IMR-90 (cell line): Measurements from ENCODE around the gene MAGEB17. TPM values are rescaled to one million over a fixed set of nuclear protein-coding genes. Genes with fewer than 3 reads are reported as not detected.

Source experiments
- ATAC-seq: fragments of 200-7000 bp; cut with Tn5 transposase; 2 replicates; pipeline ENCODE4 v1.9.1; 2020; ENCODE audit warnings: low read depth, mild to moderate bottlenecking, moderate library complexity
- BruUV-seq: library from RNA; stranded (reverse); fragments of 400-500 nt; replicated peaks from 2 replicates; lab custom pipeline; 2021; lab: Mats Ljungman, UMichigan
- CTCF ChIA-PET: fragments of 300-600 bp; formaldehyde crosslinking; extraction: SDS; loops from one replicate; lab custom pipeline; 2021; ENCODE audit warnings: antibody characterized with exemption; lab: Yijun Ruan, JAX
- POLR2A ChIA-PET: fragments of 300-600 bp; sonication (Branson Sonifier 250); formaldehyde crosslinking; loops from one replicate; lab custom pipeline; 2022; ENCODE audit warnings: antibody characterized with exemption; ENCODE audit not compliant: unreplicated experiment; lab: Charles Lee
- DNase-seq: peaks from one replicate; pipeline ENCODE4 v3.0.0; 2013
- H2AFZ ChIP-seq: replicated peaks from 2 replicates; pipeline ENCODE3; 2013; ENCODE audit warnings: low read length, mild to moderate bottlenecking; ENCODE audit not compliant: poor library complexity
- H2AK5ac ChIP-seq: 2 replicates; pipeline ENCODE4 v1.6.1; 2013; ENCODE audit warnings: low read depth, low read length, inconsistent platforms
- H2AK9ac ChIP-seq: replicated peaks from 2 replicates; pipeline ENCODE3; 2013; ENCODE audit warnings: mild to moderate bottlenecking, low read depth, low read length, moderate library complexity; ENCODE audit not compliant: poor library complexity
- H2BK120ac ChIP-seq: 2 replicates; pipeline ENCODE4 v1.6.1; 2013; ENCODE audit warnings: low read depth, low read length, inconsistent platforms
- H2BK15ac ChIP-seq: 3 replicates; pipeline ENCODE4 v1.6.1; 2013; ENCODE audit warnings: low read depth, low read length, inconsistent platforms
- H2BK20ac ChIP-seq: 2 replicates; pipeline ENCODE4 v1.6.1; 2013; ENCODE audit warnings: low read depth, mild to moderate bottlenecking, inconsistent platforms, low read length, moderate library complexity
- H2BK5ac ChIP-seq: 2 replicates; pipeline ENCODE4 v1.6.1; 2013; ENCODE audit warnings: mild to moderate bottlenecking, low read depth, low read length, inconsistent platforms; ENCODE audit not compliant: poor library complexity, severe bottlenecking
- H3K14ac ChIP-seq: replicated peaks from 2 replicates; pipeline ENCODE4 v1.6.1; 2013; ENCODE audit warnings: low read depth, low read length, inconsistent platforms
- H3K18ac ChIP-seq: 2 replicates; pipeline ENCODE4 v1.6.1; 2013; ENCODE audit warnings: low read depth, low read length, control low read depth
- H3K23ac ChIP-seq: 2 replicates; pipeline ENCODE4 v1.6.1; 2013; ENCODE audit warnings: low read depth, low read length, inconsistent platforms
- H3K27ac ChIP-seq: 2 replicates; pipeline ENCODE4 v1.5.1; 2013; ENCODE audit warnings: mild to moderate bottlenecking, control low read depth, low read length; ENCODE audit not compliant: insufficient read depth
- H3K27me3 ChIP-seq: 2 replicates; pipeline ENCODE4 v1.6.1; 2013; ENCODE audit warnings: low read length; ENCODE audit not compliant: control insufficient read depth, insufficient read depth
- H3K36me3 ChIP-seq: 2 replicates; pipeline ENCODE4 v1.6.1; 2013; ENCODE audit warnings: low read length, mixed read lengths; ENCODE audit not compliant: control insufficient read depth, insufficient read depth
- H3K4ac ChIP-seq: 2 replicates; pipeline ENCODE4 v1.6.1; 2013; ENCODE audit warnings: low read depth, low read length, inconsistent platforms
- H3K4me1 ChIP-seq: 2 replicates; pipeline ENCODE4 v1.6.1; 2013; ENCODE audit warnings: low read length, mixed read lengths; ENCODE audit not compliant: control insufficient read depth, insufficient read depth
- H3K4me2 ChIP-seq: 2 replicates; pipeline ENCODE4 v1.6.1; 2013; ENCODE audit warnings: low read depth, mild to moderate bottlenecking, control low read depth, low read length, moderate library complexity
- H3K4me3 ChIP-seq: 2 replicates; pipeline ENCODE4 v1.5.1; 2013; ENCODE audit warnings: low read depth, mild to moderate bottlenecking, control low read depth, low read length, moderate library complexity; ENCODE audit not compliant: insufficient read depth
- H3K56ac ChIP-seq: 2 replicates; pipeline ENCODE4 v1.6.1; 2013; ENCODE audit warnings: low read length, inconsistent platforms; ENCODE audit not compliant: insufficient read depth; ENCODE audit errors: extremely low read depth
- H3K79me1 ChIP-seq, 2 experiments: 2 replicates each; pipeline ENCODE4 v1.6.1; 2013; ENCODE audit warnings: low read length in 2 of 2, inconsistent platforms in 1 of 2, low read depth in 1 of 2
- H3K9ac ChIP-seq: 2 replicates; pipeline ENCODE4 v1.6.1; 2013; ENCODE audit warnings: low read depth, low read length, control low read depth
- H3K9me1 ChIP-seq: 2 replicates; pipeline ENCODE4 v1.6.1; 2013; ENCODE audit warnings: low read length, inconsistent platforms; ENCODE audit not compliant: insufficient read depth
- H3K9me3 ChIP-seq: 2 replicates; pipeline ENCODE4 v1.6.1; 2013; ENCODE audit warnings: low read length; ENCODE audit not compliant: control insufficient read depth, insufficient read depth
- H4K20me1 ChIP-seq: 2 replicates; pipeline ENCODE4 v1.6.1; 2013; ENCODE audit warnings: low read length, inconsistent platforms; ENCODE audit not compliant: insufficient read depth
- H4K5ac ChIP-seq: 2 replicates; pipeline ENCODE4 v1.6.1; 2013; ENCODE audit warnings: mild to moderate bottlenecking, low read depth, low read length, control low read depth
- H4K8ac ChIP-seq, 2 experiments: 2 replicates each; pipeline ENCODE4 v1.6.1; 2013; ENCODE audit warnings: low read depth in 2 of 2, low read length in 2 of 2, control low read depth in 1 of 2, inconsistent platforms in 1 of 2
- H4K91ac ChIP-seq: 2 replicates; pipeline ENCODE4 v1.6.1; 2013; ENCODE audit warnings: low read depth, low read length, inconsistent platforms; ENCODE audit not compliant: insufficient read depth
- BHLHE40 ChIP-seq: fragments of 150-350 bp; IDR thresholded peaks from 2 replicates; pipeline ENCODE4 v1.6.1; 2016; ENCODE audit warnings: mild to moderate bottlenecking, low read depth, low read length
- CEBPB ChIP-seq: IDR thresholded peaks from 2 replicates; pipeline ENCODE4 v1.6.1; 2012; ENCODE audit warnings: low read depth, low read length, improper control_type of control experiment
- CHD1 ChIP-seq: IDR thresholded peaks from 2 replicates; pipeline ENCODE4 v1.6.1; 2012; ENCODE audit warnings: low read depth, low read length, improper control_type of control experiment
- CTCF ChIP-seq: conservative IDR thresholded peaks from 2 replicates; pipeline ENCODE4 v1.5.1; 2012; ENCODE audit warnings: mild to moderate bottlenecking, low read depth, low read length, improper control_type of control experiment
- ELK1 ChIP-seq: fragments of 150-350 bp; IDR thresholded peaks from 2 replicates; pipeline ENCODE4 v1.6.1; 2016; ENCODE audit warnings: low read depth, mild to moderate bottlenecking, low read length, moderate library complexity, borderline replicate concordance
- MAFK ChIP-seq: IDR thresholded peaks from 2 replicates; pipeline ENCODE4 v1.6.1; 2012; ENCODE audit warnings: low read depth, low read length, improper control_type of control experiment
- MAZ ChIP-seq: IDR thresholded peaks from 2 replicates; pipeline ENCODE4 v1.6.1; 2012; ENCODE audit warnings: low read depth, mild to moderate bottlenecking, low read length, improper control_type of control experiment, moderate library complexity, borderline replicate concordance
- NFE2L2 ChIP-seq: fragments of 150-350 bp; IDR thresholded peaks from 2 replicates; pipeline ENCODE4 v1.6.1; 2016; ENCODE audit warnings: low read depth, mild to moderate bottlenecking, low read length
- RCOR1 ChIP-seq: IDR thresholded peaks from 2 replicates; pipeline ENCODE4 v1.6.1; 2012; ENCODE audit warnings: mild to moderate bottlenecking, low read length, improper control_type of control experiment; ENCODE audit not compliant: insufficient replicate concordance
- RFX5 ChIP-seq: IDR thresholded peaks from 2 replicates; pipeline ENCODE4 v1.8.0; 2012; ENCODE audit warnings: low read depth, mild to moderate bottlenecking, low read length, moderate library complexity
- WGBS, 2 experiments: methylation state at CpG; one replicate each; pipeline versions ENCODE4 v1.1.5 to v1.1.7; 2013; ENCODE audit warnings: missing lambda C conversion rate in 2 of 2; ENCODE audit not compliant: insufficient read length in 1 of 2; ENCODE audit errors: extremely low coverage in 2 of 2; 5-methylcytosine and 5-hydroxymethylcytosine counted together
- dilution Hi-C: fragments of 300-500 bp; cut with HindIII; formaldehyde crosslinking; loops from one replicate; pipeline ENCODE4 v1.14.3; 2018; ENCODE audit warnings: low sequenced_read_pairs; ENCODE audit not compliant: unreplicated experiment
- in situ Hi-C: fragments of 300-500 bp; cut with MboI; formaldehyde crosslinking; loops from 3 replicates; pipeline ENCODE4 v1.14.3; 2019; ENCODE audit warnings: low sequenced_read_pairs, inconsistent platforms, mixed read lengths
- intact Hi-C: fragments of 100-400 bp; cut with micrococcal nuclease; formaldehyde crosslinking; loops from 2 replicates; pipeline ENCODE4 v1.10.0; 2022
- polyA plus RNA-seq, 3 experiments: library from polyadenylated mRNA; depleted of rRNA; stranded (reverse); fragments of >200 nt; gene quantifications; 2 replicates each; pipeline ENCODE4 v1.2.3, GENCODE V29; 2012; ENCODE audit warnings: low replicate concordance in 1 of 3
- total RNA-seq: library from RNA; depleted of rRNA; stranded (reverse); fragments of >200 nt; gene quantifications from 2 replicates; pipeline ENCODE4 v1.2.3, GENCODE V29; 2012

The MAGEB17 gene
- total and polyA plus RNA-seq, 2 of the 4 experiments (the other 2 are of a cell fraction), result under 0.01 to 0.34 TPM

GRCh38 chrX:16125520-16126149 is 41.6 kb upstream of the MAGEB17 start:
- ATAC-seq, result no peak
- BruUV-seq, result no TSS peak
- TF ChIP-seq BHLHE40 (no peak), MAZ (no peak), RFX5 (no peak), MAFK (no peak), CEBPB (no peak), RCOR1 (no peak), NFE2L2 (no peak), CHD1 (no peak), ELK1 (no peak), CTCF (no peak)
- dilution Hi-C loops (no loop called here), in situ Hi-C loops (loop anchor here (10.0 kb wide), 2 partner anchors 309 to 539 kb away; no protein-coding TSS in a partner anchor), intact Hi-C loops (loop anchor here (10.0 kb wide), 1 partner anchor 179 kb away; no protein-coding TSS in a partner anchor)
- Histone ChIP-seq H2BK120ac (peak overlapping the region; percentile 74), H3K23ac (peak overlapping the region; percentile 62; the same call in 1 of the 2 replicates), H3K4me1 (peaks cover 2% of the 10 kb centered on the region; the same call in 1 of the 2 replicates), H3K14ac (peak overlapping the region; percentile 88), H4K8ac (peak overlapping the region in 1 of 2 experiments; percentile 62; a peak in 1 of 4 replicates), H3K9me1 (no peaks in the 10 kb centered on the region), H2BK20ac (peak overlapping the region; percentile 65), H2AK5ac (no peak overlapping the region), H2BK5ac (no peak overlapping the region), H2AK9ac (peak overlapping the region; percentile 56), H2BK15ac (peak overlapping the region; percentile 49; the same call in 1 of the 3 replicates), H3K27me3 (no peaks in the 10 kb centered on the region; the same call in 1 of the 2 replicates), H3K56ac (no peak overlapping the region; the same call in 1 of the 2 replicates), H3K9me3 (no peaks in the 10 kb centered on the region), H4K5ac (peak overlapping the region; percentile 27; the same call in 1 of the 2 replicates), H3K9ac (no peak overlapping the region), H4K20me1 (no peaks in the 10 kb centered on the region), H3K27ac (no peak overlapping the region), H3K79me1 (peaks cover 0 to 17% of the 10 kb centered on the region in 2 experiments; a peak in 2 of 4 replicates), H3K4me2 (peak overlapping the region; percentile 20), H3K18ac (peak overlapping the region; percentile 51; the same call in 1 of the 2 replicates), H4K91ac (peak overlapping the region; percentile 29; the same call in 1 of the 2 replicates), H3K4me3 (peak overlapping the region; percentile 29; the same call in 1 of the 2 replicates), H2AFZ (no peak overlapping the region), H3K4ac (peak overlapping the region; percentile 80), H3K36me3 (no peaks in the 10 kb centered on the region)
- 29% methylated on average over 1 of the region's 5 CpGs; no CpG with 5 or more reads in 1 of the 2 experiments for WGBS, 2 experiments
- ChIA-PET POLR2A (no interaction called here), CTCF (interaction anchor here (1.1 to 1.7 kb wide), 2 partner anchors 13 to 311 kb away, joined by 3 to 6 read pairs; no protein-coding TSS in a partner anchor)
- no peak for DNase-seq
